Stimulated activated CD8-positive, alpha-beta memory T cell treated with anti-CD3 and anti-CD28 coated beads, Interleukin-2, amount 100 ng/mL, for 1 hour (primary cell): ENCODE measurements around the gene SLC35A1.
A peak's percentile ranks its signal among the peaks of the same experiment; 100 is the strongest.
"Not testable (repeated sequence)": the region's sequence is repeated elsewhere in the genome, so short reads cannot be mapped to it uniquely, and the experiment has no call there.

Source experiments
- DNase-seq, 2 donors: peaks; one replicate each; pipeline ENCODE4 v3.0.0-alpha.2; 2020; ENCODE audit warnings: low read depth in 2 of 2

Gene SLC35A1

GRCh38 chr6:87472525-87473418 lies at the start of gene SLC35A1:
Gene SLC35A1, plus strand, starts transcription at chr6:87472974. Its CDS starts 30 bp downstream, at chr6:87473004.
- peak; percentile 76 for DNase-seq

GRCh38 chr6:87426789-87427188 lies 46.0 kb upstream of the SLC35A1 start:
- DNase-seq = no peak

GRCh38 chr6:87430499-87430898 lies 42.3 kb upstream of the SLC35A1 start:
- DNase-seq = no peak

GRCh38 chr6:87431263-87431662 lies 41.5 kb upstream of the SLC35A1 start:
- DNase-seq = no peak

GRCh38 chr6:87436435-87436834 lies 36.3 kb upstream of the SLC35A1 start:
- peak in 1 of 2 donors; percentile 2 for DNase-seq

- DNase-seq = no peak
Measured at GRCh38 chr6:87441711-87442110, 31.1 kb upstream of the SLC35A1 start.

GRCh38 chr6:87444362-87444761 lies 28.4 kb upstream of the SLC35A1 start:
- no peak for DNase-seq

GRCh38 chr6:87465051-87465450 lies 7.7 kb upstream of the SLC35A1 start:
- DNase-seq = no peak

- no peak for DNase-seq
Measured at GRCh38 chr6:87473419-87473903, 687 bp downstream of the SLC35A1 start.

GRCh38 chr6:87481931-87482330 lies 9.2 kb downstream of the SLC35A1 start:
- DNase-seq = no peak

- no peak for DNase-seq
Measured at GRCh38 chr6:87482366-87482765, 9.6 kb downstream of the SLC35A1 start.

- no peak for DNase-seq
Measured at GRCh38 chr6:87483929-87484328, 11.2 kb downstream of the SLC35A1 start.

GRCh38 chr6:87484491-87484890 lies 11.7 kb downstream of the SLC35A1 start:
- no peak for DNase-seq

- no peak for DNase-seq
Measured at GRCh38 chr6:87487555-87487954, 14.8 kb downstream of the SLC35A1 start.

GRCh38 chr6:87489326-87489725 lies 16.6 kb downstream of the SLC35A1 start:
- not testable (repeated sequence) for DNase-seq

GRCh38 chr6:87494761-87495422 lies 22.1 kb downstream of the SLC35A1 start:
- DNase-seq = no peak

- DNase-seq = no peak
Measured at GRCh38 chr6:87498048-87498447, 25.3 kb downstream of the SLC35A1 start.

GRCh38 chr6:87501809-87502572 lies 29.2 kb downstream of the SLC35A1 start:
- no peak for DNase-seq

GRCh38 chr6:87504441-87504840 lies 31.7 kb downstream of the SLC35A1 start:
- DNase-seq = no peak

GRCh38 chr6:87514831-87515230 lies 42.1 kb downstream of the SLC35A1 start:
- no peak for DNase-seq

- no peak for DNase-seq
Measured at GRCh38 chr6:87518453-87518852, 45.7 kb downstream of the SLC35A1 start.

GRCh38 chr6:87522686-87523085 lies 49.9 kb downstream of the SLC35A1 start:
- no peak for DNase-seq
